ENCODE data around the gene PHF21A. TPM values are rescaled to one million over a fixed set of nuclear protein-coding genes. Genes with fewer than 3 reads are reported as not detected.

Gene PHF21A
- total and polyA plus RNA-seq, 2 of the 8 experiments (the other 6 are each of a cell fraction or from before 2014, with no cell fraction given), result 17.6 to 40.3 TPM

DNA sequence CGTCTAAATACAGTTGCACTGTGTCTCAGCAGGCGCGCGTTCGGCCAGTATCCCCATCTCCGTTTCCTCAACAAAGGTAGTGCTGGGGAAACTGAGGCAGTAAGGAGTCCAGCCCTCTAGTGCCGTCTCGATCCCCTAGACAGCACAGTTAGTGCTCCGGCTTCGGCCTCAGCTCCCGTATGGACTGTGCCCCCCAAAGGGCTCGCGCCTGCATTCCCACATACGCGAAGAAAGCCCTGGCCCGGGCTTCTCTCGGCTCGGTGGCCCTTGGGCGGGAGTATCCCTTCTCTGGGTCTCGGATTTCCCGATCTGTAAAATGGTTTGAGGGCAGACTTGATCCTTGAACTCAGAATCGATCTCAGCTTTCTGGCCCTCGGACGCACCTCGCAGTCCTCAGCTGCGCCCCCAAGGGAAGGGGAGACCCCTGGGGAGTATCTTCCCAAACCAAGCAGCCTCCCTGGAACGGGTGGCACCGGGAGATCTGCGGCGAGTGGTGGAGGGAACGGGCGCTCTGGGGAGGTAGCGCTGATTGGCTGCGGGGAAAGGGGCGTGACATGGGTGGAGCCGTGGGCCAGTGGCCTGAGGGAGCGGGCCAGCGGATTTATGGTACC, 202.8 kb downstream of the PHF21A start (continued):
- TF ChIP-seq, protein P1, sequence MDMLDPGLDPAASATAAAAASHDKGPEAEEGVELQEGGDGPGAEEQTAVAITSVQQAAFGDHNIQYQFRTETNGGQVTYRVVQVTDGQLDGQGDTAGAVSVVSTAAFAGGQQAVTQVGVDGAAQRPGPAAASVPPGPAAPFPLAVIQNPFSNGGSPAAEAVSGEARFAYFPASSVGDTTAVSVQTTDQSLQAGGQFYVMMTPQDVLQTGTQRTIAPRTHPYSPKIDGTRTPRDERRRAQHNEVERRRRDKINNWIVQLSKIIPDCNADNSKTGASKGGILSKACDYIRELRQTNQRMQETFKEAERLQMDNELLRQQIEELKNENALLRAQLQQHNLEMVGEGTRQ (IDR thresholded peaks at IDR 0.05; ENCODE audit: low read length), result no peak
- TF ChIP-seq, protein P2, sequence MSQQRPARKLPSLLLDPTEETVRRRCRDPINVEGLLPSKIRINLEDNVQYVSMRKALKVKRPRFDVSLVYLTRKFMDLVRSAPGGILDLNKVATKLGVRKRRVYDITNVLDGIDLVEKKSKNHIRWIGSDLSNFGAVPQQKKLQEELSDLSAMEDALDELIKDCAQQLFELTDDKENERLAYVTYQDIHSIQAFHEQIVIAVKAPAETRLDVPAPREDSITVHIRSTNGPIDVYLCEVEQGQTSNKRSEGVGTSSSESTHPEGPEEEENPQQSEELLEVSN (IDR thresholded peaks at IDR 0.05), result peak; percentile 19; the same call in 1 of the 2 replicates
- no peak for TF ChIP-seq SP2 (IDR thresholded peaks at IDR 0.05; ENCODE audit: low read length)
- no peak for TF ChIP-seq GTF2F1 (IDR thresholded peaks at IDR 0.05; ENCODE audit: borderline replicate concordance, low read depth, low read length)
- no peak for TF ChIP-seq SUZ12 (IDR thresholded peaks at IDR 0.05; ENCODE audit: low read length)
- TF ChIP-seq POLR2AphosphoS5 (IDR thresholded peaks at IDR 0.05; ENCODE audit: low read depth, low read length), result peak; percentile 12; the same call in 1 of the 2 replicates
- no peak for TF ChIP-seq CBX8 (IDR thresholded peaks at IDR 0.05; ENCODE audit: borderline replicate concordance, low read depth, low read length)
- TF ChIP-seq EGR1 (IDR thresholded peaks at IDR 0.05; ENCODE audit: borderline replicate concordance, low read depth, low read length), result no peak
- TF ChIP-seq JUND (IDR thresholded peaks at IDR 0.05; ENCODE audit: low read length), result no peak
- 0 out of 2 replicates have a peak, but pooled peaks have one; percentile 48 for TF ChIP-seq PHF8 (conservative IDR thresholded peaks at IDR 0.05; ENCODE audit: low read depth, low read length)
- TF ChIP-seq CHD1 (IDR thresholded peaks at IDR 0.05; ENCODE audit: low read depth, low read length), result no peak
- no peak for TF ChIP-seq POLR2A (IDR thresholded peaks at IDR 0.05; ENCODE audit: control extremely low read depth in 1 of 2, low read depth in 2 of 2, low read length in 2 of 2)
- TF ChIP-seq YY1 (IDR thresholded peaks at IDR 0.05; ENCODE audit: low read depth, low read length), result no peak
